Coronary artery (tissue), 2 donors: Measurements from ENCODE around the gene TSNAXIP1.

ENCODE experiments used
- DNase-seq: peaks from one replicate; pipeline ENCODE4 v3.0.0-alpha.2; 2017; ENCODE audit warnings: low spot score
- H3K27ac ChIP-seq, 2 donors: fragments of 200-600 bp; sonication (generic); one replicate each; pipeline ENCODE4 v1.5.1; 2016 to 2019
- H3K4me3 ChIP-seq: fragments of 200-600 bp; sonication (generic); 2 replicates; pipeline ENCODE4 v1.5.1; 2016; ENCODE audit warnings: mild to moderate bottlenecking, moderate library complexity
- CTCF ChIP-seq: fragments of 200-600 bp; sonication (generic); IDR thresholded peaks from one replicate; pipeline ENCODE4 v1.5.1; 2019; ENCODE audit warnings: antibody characterized with exemption

Gene TSNAXIP1

DNA sequence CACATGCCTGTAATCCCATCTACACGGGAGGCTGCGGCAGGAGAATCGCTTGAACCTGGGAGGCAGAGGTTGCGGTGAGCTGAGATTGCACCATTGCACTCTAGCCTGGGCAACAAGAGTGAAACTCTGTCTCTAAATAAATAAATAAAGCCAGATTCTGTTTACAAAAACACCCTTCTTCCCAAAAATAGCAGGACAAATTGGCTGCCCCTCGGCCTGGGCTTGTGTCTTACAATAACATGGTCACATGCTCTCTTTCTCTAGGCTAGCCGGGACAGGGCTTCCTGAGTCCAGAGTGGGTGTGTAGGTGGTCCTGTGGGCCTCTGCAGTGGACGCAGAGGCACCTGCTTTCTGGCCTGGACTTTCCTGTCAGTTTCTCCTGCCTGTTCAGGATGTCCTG is 63.0 kb downstream of the TSNAXIP1 start:
- no peak for DNase-seq
- Histone ChIP-seq H3K27ac (no peak overlapping the region), H3K4me3 (no peak overlapping the region)
- TF ChIP-seq CTCF: no peak

DNA sequence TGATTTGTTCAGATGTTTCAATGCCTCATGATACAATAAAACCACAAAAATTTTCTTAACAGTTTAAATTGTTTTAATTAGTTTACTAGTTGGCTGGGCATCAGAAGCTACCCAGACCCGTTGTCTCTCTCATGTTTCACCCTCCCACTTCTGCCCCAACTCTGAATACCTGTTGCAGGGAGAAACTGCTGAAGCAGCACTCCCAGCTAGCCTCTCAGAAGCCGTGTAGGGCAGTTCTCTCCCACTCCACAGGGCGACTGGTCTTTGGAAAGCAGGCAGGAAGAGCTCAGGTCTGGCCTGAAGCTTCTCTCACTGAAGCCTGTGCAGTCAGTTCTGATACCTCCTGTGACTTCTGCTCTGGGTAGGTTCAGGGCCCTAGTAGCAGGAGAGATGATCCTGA is 64.6 kb downstream of the TSNAXIP1 start:
- no peak overlapping the region for H3K27ac ChIP-seq
- TF ChIP-seq CTCF: no peak
- no peak for DNase-seq
- no peak overlapping the region for H3K4me3 ChIP-seq

DNA sequence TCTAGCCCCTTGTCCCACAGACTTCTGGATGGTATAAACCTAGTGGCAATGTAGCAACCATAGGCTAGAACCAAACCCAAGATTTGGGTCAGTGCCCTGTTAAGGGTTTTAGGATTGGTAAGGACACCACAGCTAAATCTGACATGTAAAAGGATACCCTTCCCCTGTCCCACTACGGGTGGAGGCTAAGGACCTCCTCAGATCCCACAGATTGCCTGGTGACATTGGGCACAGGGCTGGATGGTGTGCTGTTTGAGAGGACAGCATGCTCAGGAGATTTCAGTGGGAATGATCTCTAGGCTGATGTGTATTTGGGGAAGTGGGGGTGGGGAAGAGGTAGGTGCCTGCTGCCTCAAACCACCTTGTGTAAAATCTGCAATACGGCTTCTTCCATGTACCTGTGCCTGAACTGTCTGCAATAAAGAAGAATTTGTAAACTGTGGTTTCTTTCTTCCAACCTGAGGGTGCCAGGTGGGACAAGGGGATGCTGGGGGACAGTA is 65.5 kb downstream of the TSNAXIP1 start:
- no peak for TF ChIP-seq CTCF
- no peak for DNase-seq
- H3K27ac ChIP-seq: peak overlapping the region; percentile 77 to 82
- H3K4me3 ChIP-seq: peak overlapping the region; percentile 92

- H3K27ac ChIP-seq: peak within 1 kb of the TSS; percentile 77 to 82
- DNase-seq: peak; percentile 92
- H3K4me3 ChIP-seq: peak within 1 kb of the TSS; percentile 92
- TF ChIP-seq CTCF: no peak
These were observed 66.1 kb downstream of the TSNAXIP1 start, which contains the start of gene EDC4 for GRCh38 chr16:67872631-67873434. EDC4 (plus strand) TSS chr16:67873052; CDS start chr16:67873262, 210 bp downstream.

DNA sequence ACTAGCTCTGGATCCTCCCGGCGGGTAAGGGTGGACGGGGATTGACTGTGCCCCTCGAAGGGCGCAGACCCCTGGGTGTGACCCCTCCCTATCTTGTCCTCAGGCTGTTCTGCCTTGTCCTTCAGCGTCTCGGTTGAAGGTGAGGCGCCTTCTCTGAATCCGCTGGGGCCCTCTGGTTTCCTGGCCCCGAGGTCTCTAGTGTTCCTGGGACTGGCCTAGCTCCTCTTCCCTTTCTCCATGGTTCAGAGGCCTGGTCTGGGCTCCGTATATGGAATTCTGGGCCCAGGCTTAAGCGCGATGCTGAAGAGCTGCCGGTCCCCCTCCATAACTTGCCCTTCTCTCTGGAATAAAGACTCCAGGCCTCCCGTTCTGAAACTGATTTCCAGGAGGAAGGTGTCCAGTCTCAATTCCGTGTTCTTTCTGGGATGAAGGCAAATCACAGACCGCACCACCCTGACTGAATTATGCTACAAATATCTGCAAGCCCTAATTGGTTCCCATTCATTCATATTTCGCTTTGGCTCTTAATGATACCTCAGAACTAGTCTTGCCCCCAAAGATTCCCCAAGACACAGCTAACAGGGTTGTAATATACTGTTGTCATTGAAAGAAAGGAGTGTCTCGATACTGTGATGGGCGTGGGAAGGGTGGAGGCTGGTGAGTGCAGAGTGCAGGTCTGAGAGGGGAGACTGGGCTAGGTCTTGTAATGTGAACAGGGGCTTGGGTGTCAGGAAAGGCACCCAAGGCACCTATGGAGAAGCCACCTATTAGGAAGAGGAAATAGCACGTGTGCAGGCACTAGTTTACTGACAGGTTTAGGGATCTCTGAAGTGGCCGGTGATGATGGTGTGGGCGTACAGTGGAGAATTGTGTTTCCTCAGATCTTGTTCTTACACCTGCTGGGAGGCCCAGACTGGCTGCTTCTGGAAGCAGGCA is 67.0 kb downstream of the TSNAXIP1 start:
- peak overlapping the region; percentile 92 for H3K4me3 ChIP-seq
- peak overlapping the region; percentile 77 to 82 for H3K27ac ChIP-seq
- DNase-seq: no peak
- no peak for TF ChIP-seq CTCF

- TF ChIP-seq CTCF: no peak
- peak overlapping the region; percentile 92 for H3K4me3 ChIP-seq
- no peak overlapping the region for H3K27ac ChIP-seq
- DNase-seq: no peak
These were observed 67.7 kb downstream of the TSNAXIP1 start for GRCh38 chr16:67874372-67874771.
